Measurements from ENCODE around the gene PRPS2.

Gene PRPS2

GRCh38 chrX:12791257-12792228 is at the start of gene PRPS2:
Gene PRPS2, plus strand, starts transcription at chrX:12791412. Its CDS starts 86 bp downstream, at chrX:12791498.
- DNase-seq (ENCODE audit: low read depth in 2 of 2): peak; percentile 53 to 68

GRCh38 chrX:12741416-12741815 is 49.8 kb upstream of the PRPS2 start:
- DNase-seq (ENCODE audit: low read depth in 2 of 2): no peak

DNA sequence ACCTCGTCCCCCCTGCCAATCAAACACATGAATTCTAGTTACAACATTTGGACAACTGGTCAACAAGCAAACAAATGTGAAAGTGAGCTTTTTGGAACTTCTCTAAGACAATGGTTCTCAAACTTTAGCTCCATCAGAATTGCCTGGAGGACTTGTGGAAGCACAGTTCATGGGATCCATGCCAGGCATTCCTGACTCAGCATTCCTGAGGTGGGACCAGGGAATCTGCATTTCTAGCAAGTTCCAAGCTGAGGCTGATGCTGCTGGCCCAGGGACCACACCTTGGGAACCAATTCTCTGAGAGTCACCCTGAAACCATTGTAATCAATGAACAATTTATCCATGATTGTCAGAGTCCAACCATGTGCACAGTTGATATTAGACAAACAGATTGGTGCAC is 43.8 kb upstream of the PRPS2 start:
- no peak for DNase-seq (ENCODE audit: low read depth in 2 of 2)

- DNase-seq (ENCODE audit: low read depth in 2 of 2): no peak
Observed at GRCh38 chrX:12751887-12752286, 39.3 kb upstream of the PRPS2 start.

GRCh38 chrX:12753366-12753765 is 37.8 kb upstream of the PRPS2 start:
- DNase-seq (ENCODE audit: low read depth in 2 of 2): no peak

GRCh38 chrX:12758291-12758690 is 32.9 kb upstream of the PRPS2 start:
- no peak for DNase-seq (ENCODE audit: low read depth in 2 of 2)

- DNase-seq (ENCODE audit: low read depth in 2 of 2): no peak
Observed at GRCh38 chrX:12767856-12768255, 23.4 kb upstream of the PRPS2 start.

DNA sequence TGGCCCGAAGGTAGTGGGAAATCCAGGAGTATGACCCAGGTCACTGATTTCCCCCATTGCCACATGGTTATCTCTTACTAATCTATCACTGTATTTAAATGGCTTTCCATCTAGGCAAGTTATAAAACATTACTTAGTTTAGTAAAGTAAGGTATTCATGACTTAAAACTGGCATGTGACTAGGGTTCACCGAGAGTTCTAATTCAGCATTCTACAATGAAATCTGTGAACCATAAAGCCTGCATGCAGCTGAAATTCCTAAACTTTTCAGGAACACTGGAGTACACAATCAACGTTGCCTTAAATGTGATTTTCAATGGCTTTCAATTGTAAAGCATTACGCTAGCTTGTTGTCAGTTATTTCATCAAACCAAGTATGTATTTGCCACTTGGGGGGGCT is 22.7 kb upstream of the PRPS2 start:
- no peak for DNase-seq (ENCODE audit: low read depth in 2 of 2)

DNA sequence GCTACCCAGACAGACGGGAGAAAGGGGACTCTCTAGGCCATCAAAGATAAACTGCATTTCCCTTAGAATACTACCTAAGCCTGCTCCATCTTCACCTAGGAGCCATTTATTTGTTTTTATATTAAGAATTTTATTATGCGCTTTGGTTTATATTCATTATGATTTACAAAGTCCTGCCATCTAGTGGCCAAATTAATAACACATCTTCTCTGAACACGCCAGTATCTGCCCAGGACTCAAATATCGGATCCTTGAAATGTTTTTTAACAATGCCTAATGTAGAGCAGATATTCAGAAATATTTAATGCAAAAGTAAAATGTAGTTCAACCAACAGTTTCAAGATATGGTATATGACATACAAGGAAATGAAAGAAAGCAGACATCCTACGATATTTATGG is 20.8 kb upstream of the PRPS2 start:
- DNase-seq (ENCODE audit: low read depth in 2 of 2): no peak

GRCh38 chrX:12771445-12772069 is 19.7 kb upstream of the PRPS2 start:
- peak; percentile 56 to 64 for DNase-seq (ENCODE audit: low read depth in 2 of 2)

DNA sequence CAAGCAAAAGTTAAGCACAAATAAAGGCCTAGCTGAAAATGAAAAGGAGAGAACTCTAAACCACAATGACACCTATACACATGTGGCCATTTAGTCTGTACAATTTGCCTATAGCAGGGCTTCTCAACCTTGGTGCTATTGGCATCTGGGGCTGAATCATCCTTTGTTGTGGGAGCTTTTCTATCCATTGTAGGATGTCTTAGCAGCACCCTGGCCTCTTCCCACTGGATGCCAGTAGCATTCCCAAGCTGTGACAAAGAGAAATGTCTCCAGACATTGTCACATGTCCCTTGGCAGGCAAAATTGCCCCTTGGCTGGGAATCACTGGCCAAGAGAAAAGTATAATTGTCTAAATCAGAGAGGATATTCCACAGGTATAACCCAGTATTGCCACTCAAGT is 13.5 kb upstream of the PRPS2 start:
- no peak for DNase-seq (ENCODE audit: low read depth in 2 of 2)

- no peak for DNase-seq (ENCODE audit: low read depth in 2 of 2)
Observed at GRCh38 chrX:12779534-12779933, 11.7 kb upstream of the PRPS2 start.

GRCh38 chrX:12788645-12789044 is 2.6 kb upstream of the PRPS2 start:
- no peak for DNase-seq (ENCODE audit: low read depth in 2 of 2)

DNA sequence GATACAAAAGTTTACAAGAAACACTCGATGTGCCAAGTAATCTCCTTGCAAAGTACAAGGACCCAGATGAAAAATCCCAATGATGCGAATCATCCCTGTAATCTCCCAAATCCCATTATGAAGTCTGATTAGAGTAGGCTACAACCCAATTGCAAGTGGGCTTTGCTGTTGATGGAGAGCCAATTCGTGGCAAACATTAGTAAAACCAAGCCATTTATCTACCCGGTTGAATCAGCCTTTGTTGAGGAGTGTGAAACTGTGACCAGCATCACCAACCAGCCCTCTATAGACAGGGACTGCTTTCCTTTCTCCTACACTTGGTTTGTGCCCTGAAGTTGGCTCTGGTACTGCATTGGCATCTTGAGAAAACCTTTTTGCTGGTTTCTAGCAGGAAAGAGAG is 1.2 kb upstream of the PRPS2 start:
- DNase-seq (ENCODE audit: low read depth in 2 of 2): no peak

GRCh38 chrX:12790885-12791256 is 341 bp upstream of the PRPS2 start:
- DNase-seq (ENCODE audit: low read depth in 2 of 2): no peak

DNA sequence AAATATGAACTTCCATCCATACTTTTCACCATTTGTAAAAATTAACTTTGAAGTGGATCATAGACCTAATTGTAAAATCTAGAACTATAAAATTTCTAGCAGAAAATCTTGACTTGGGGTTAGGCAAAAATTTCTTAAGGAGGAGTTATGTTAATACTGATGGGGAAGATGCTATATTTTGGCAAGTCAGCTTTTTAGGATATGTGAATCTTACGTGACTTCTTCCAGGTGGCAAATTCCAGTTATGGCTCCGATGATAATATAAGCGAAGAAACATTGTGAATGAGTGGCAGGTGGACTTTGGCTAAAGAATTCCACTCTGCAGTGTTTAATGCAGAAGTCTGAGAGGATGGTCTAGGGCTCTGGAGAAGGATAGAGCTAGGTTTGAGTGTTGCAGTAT is 1.5 kb downstream of the PRPS2 start:
- DNase-seq (ENCODE audit: low read depth in 2 of 2): no peak

DNA sequence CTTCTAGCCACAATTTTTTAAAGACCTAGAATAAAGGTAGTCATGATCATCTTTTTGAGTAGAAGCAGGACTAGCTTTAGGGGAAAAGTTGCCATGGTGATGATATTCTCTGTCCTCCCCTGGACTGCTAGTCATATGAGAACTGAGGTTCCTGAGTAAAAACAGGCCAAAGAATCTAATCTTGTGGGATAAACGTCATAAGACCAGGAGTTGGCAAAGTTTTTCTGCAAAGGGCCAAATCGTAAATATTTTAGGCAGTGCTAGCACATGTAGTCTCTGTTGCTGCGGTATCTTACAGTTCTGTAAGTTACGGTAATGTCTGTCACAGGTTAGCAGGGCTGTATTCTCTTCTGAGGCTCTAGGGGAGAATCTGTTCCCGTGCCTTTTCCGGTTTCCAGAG is 3.4 kb downstream of the PRPS2 start:
- DNase-seq (ENCODE audit: low read depth in 2 of 2): no peak

DNA sequence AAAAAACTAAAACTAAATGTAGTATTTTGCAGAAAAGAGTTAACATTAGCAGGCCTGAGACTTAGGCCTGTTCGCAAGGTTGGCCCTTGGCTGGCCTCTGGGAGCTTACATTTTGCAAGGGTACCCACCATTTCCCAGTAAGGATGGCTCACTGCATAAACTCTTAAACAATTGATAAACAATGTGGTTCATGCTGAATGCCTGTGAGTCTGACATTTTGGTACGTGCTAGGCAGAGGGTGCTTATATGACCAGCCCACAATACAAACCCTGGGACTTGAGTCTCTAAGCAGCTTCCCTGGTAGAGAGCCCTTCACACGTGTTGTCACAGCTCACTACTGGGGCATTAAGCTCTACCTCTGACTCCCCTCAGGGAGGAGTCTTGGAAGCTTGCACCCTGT is 7.4 kb downstream of the PRPS2 start:
- DNase-seq (ENCODE audit: low read depth in 2 of 2): no peak

DNA sequence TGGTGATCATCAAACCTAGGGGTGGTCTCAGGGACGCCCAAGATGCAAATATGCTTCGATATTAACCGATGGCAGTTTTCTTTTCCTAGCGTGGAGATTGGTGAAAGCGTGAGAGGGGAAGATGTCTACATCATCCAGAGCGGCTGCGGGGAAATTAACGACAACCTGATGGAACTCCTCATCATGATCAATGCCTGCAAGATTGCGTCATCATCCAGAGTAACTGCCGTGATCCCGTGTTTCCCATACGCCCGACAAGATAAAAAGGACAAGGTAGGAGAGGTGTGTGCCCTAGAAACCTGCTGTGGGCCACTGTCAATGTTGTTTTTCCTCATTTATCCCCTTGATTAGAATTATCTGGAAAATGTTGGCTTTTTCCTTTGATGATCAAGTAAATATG is 7.9 kb downstream of the PRPS2 start:
- no peak for DNase-seq (ENCODE audit: low read depth in 2 of 2)

- DNase-seq (ENCODE audit: low read depth in 2 of 2): no peak
Observed at GRCh38 chrX:12802741-12803140, 11.5 kb downstream of the PRPS2 start.

DNA sequence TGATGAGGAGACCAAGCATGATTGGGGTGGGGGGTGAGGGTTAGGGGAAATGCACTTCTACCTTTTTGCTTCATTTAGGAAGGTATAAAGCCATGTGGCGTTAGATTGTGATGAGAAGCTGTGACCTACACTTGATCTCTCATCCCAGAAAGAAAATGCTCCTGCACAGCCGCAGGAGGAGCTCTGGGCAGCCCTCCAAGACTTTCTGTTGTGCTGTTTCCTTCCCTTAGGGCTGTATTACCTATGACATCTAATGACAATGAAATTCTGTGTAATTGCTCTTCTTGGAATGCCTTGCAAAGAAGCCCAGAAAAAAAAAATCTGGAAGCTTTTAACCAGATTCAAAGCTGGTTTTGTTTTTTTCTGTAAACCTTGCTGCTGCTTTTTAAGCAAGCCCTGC is 13.4 kb downstream of the PRPS2 start:
- DNase-seq (ENCODE audit: low read depth in 2 of 2): no peak

DNA sequence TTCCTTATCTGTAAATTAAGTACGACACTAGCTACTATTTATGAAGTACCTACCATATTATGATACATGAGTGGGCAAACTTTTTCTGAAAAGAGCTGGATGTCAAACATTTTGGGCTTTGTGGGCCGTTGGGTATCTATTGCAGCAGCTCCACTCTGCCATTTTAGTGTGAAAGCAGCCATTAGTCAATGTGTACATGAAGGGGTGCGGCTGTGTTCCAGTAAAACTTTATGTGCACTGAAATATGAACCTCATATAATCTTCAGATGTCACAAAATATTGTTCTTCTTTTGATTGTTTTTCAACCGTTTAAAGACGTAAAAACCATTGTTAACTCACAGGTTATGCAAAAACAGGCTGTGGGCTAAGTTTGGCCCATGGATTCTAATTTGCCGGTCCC is 14.1 kb downstream of the PRPS2 start:
- DNase-seq (ENCODE audit: low read depth in 2 of 2): no peak

DNA sequence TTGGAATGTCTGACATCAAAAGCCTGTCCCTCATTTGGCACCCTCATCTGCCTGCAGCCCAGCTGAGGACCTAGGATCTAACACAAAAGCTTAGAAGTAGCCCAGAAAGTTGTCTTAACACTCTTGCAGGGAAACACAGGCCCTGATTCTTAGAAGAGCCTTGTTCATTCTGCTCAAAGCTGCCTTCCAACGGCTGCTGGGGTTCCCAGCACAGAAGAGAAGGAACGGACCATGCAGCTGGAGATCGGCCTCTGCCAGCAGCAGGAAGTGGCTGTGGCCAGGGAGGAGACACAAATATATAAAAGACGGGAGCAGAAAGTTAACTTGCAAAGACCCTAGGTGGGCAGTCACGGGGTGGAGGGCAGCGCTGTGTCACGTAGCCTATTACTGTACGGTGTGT is 20.4 kb downstream of the PRPS2 start:
- no peak for DNase-seq (ENCODE audit: low read depth in 2 of 2)
